Measurements from ENCODE around the gene TRIM33.

TRIM33 gene

GRCh38 chr1:114549137-114549536, 38.1 kb upstream of the TRIM33 start:
- DNase-seq (ENCODE audit: low read depth), result no peak
- no peak overlapping the region for H3K4me3 ChIP-seq (ENCODE audit: low read length)
- TF ChIP-seq, protein P1, sequence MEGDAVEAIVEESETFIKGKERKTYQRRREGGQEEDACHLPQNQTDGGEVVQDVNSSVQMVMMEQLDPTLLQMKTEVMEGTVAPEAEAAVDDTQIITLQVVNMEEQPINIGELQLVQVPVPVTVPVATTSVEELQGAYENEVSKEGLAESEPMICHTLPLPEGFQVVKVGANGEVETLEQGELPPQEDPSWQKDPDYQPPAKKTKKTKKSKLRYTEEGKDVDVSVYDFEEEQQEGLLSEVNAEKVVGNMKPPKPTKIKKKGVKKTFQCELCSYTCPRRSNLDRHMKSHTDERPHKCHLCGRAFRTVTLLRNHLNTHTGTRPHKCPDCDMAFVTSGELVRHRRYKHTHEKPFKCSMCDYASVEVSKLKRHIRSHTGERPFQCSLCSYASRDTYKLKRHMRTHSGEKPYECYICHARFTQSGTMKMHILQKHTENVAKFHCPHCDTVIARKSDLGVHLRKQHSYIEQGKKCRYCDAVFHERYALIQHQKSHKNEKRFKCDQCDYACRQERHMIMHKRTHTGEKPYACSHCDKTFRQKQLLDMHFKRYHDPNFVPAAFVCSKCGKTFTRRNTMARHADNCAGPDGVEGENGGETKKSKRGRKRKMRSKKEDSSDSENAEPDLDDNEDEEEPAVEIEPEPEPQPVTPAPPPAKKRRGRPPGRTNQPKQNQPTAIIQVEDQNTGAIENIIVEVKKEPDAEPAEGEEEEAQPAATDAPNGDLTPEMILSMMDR (conservative IDR thresholded peaks at IDR 0.05; ENCODE audit: low read depth, low read length), result no peak

DNA sequence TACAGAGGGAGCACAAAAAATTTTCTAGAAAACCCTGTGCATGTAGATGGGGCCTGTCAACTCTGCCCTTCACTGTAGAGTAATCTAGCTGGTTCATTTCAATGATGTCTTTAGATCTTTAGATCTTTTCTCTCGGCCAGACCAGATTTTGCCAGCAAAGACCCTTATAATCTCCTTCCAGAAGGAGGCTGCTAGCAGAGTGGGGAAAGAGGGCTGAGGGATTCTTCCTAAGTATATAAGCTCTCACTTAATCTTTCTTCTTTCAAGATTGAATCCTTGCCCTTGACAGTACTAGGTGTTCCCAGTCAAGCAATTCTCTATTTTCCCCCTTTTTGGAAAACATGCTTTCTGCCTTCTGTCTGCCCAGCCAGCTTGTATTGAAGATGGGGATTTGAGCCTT, 36.1 kb upstream of the TRIM33 start:
- TF ChIP-seq, protein P1 (conservative IDR thresholded peaks at IDR 0.05; ENCODE audit: low read depth, low read length), result no peak
- no peak for DNase-seq (ENCODE audit: low read depth)
- no peak overlapping the region for H3K4me3 ChIP-seq (ENCODE audit: low read length)

GRCh38 chr1:114545796-114546195, 34.8 kb upstream of the TRIM33 start:
- TF ChIP-seq, protein P1 (conservative IDR thresholded peaks at IDR 0.05; ENCODE audit: low read depth, low read length), result no peak
- no peak overlapping the region for H3K4me3 ChIP-seq (ENCODE audit: low read length)
- no peak for DNase-seq (ENCODE audit: low read depth)

DNA sequence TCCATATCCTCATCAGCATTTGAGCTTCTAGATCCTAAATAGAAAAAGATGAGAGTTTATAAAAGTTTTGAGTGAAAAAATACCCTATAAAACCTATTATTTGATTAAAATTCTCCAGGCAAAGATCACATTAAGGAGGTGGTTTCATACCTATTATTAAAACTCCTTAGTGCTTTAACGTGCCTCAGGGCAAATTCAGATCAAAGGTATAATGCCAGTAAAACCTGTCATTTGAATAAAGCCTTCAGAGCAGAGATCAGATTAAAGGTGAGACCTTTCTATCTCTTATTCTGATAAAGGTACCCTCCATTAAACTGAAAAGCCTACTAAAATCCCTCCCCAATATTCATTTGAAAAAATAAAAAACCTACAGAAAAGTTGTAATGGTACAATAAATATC, 34.3 kb upstream of the TRIM33 start:
- no peak overlapping the region for H3K4me3 ChIP-seq (ENCODE audit: low read length)
- TF ChIP-seq, protein P1 (conservative IDR thresholded peaks at IDR 0.05; ENCODE audit: low read depth, low read length), result no peak
- no peak for DNase-seq (ENCODE audit: low read depth)

DNA sequence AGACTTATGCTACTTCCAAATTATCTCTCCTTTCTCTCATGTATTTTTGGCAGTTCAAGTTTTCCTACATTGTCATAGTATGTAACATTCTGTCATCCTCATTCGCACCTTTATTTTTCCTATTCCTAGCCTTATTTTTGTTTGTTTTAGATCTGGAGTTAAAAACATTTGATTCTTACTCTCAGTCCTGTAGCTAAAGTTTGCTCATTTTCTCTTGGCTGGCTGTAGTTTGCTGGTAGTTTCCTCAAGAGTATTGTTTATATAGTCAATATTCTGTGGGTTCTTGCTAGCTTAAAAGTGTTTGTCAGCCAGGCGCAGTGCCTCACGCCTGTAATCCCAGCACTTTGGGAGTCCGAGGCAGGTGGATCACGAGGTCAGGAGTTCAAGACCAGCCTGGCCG, 29.8 kb upstream of the TRIM33 start:
- no peak for DNase-seq (ENCODE audit: low read depth)
- TF ChIP-seq, protein P1 (conservative IDR thresholded peaks at IDR 0.05; ENCODE audit: low read depth, low read length), result no peak
- H3K4me3 ChIP-seq (ENCODE audit: low read length), result no peak overlapping the region

DNA sequence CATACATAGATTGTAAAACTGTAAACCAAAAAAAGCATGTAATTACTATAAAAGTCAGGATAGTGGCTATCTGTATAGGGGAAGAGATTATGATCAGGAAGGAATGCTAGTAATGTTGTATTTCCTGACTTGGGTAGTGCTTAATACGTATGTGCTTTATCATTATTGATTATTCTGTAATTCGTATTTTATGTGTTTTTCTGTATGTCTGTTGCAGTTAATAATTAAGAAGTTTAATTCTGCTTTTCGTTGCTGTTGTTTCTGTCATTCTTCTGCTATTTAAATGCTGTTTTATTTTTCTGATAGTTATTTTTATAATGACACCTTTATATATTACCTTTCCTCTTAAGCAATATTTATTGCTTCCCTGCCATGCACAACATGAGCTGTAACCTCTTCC, 29.3 kb upstream of the TRIM33 start:
- TF ChIP-seq, protein P1 (conservative IDR thresholded peaks at IDR 0.05; ENCODE audit: low read depth, low read length), result no peak
- no peak overlapping the region for H3K4me3 ChIP-seq (ENCODE audit: low read length)
- DNase-seq (ENCODE audit: low read depth), result no peak

DNA sequence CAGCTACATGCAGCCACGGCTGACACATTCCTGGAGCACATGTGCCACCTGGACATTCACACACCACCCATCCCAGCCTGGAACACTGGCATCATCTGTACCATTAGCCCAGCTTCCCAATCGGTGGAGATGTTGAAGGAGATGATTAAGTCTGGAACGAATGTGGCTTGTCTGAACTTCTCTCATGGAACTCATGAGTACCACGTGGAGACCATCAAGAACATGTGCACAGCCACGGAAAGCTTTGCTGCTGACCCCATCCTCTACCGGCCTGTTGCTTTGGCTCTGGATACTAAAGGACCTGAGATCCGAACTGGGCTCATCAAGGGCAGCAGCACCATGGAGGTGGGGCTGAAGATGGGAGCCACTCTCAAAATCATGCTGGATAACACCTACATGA, 25.0 kb upstream of the TRIM33 start:
- TF ChIP-seq, protein P1 (conservative IDR thresholded peaks at IDR 0.05; ENCODE audit: low read depth, low read length), result no peak

More for the DNA sequence above, 25.0 kb upstream of the TRIM33 start:
- no peak overlapping the region for H3K4me3 ChIP-seq (ENCODE audit: low read length)
- DNase-seq (ENCODE audit: low read depth), result no peak

Data from retinal pigment epithelial cell (primary cell).